SKM-1 treated with dmso at 0.1 percent for 144 hours (cell line): ENCODE results near the gene TULP3.
A peak's percentile ranks its signal among the peaks of the same experiment; 100 is the strongest.

Experiments used
- DNase-seq: peaks from one replicate; lab custom pipeline; 2025; ENCODE audit not compliant: unreplicated experiment; lab: John Stamatoyannopoulos, UW

The TULP3 gene

DNA sequence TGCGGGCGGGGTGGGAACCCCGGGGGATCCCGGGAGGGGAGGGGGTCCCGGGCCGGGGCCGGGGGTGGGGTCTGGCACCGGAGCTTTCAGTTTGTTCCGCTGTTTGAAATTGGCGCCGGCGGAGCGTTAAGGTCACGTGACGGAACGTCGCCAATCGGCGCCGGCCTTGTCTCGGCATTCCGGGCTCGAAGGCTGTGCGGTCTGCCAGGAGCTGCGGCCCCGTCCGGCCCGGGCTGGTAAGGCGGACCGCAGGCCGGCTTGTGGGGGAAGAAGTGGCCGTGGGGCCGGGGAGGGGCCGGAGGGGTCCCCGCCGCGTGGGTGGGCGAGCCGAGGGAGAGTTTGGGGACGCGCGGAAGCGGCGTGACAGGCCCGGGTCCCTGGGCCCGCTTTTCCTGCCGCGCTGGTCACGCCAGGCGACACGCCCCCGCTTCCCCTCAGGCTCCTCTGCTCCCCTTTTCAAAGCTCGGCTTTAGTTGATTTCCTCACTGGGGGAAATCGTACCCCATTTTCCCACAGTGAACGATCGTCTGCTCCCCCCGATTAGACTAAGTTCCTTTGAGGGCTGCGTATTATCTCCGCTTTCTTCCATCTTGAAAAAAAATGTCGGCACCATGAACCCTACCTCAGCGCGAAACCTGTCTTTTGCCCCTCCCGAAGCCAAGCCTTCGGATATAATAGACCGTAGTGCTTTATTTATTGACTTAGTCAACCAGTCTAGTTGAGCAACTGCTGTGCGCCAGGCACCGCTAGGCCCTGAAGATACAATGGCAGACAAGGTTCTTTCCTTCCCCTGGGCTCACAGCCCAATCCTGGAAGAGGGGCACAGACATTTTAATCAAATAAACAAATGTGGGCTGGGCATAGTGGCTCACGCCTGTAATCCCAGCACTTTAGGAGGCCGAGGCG lies 13.4 kb upstream of the TULP3 start, which contains the start of the genes FOXM1 and RHNO1:
Gene FOXM1, minus strand, starts transcription at position 128 of the 906 bp plus-strand sequence. CDS start 2,696 bp downstream, outside the sequence.
Gene RHNO1, plus strand, starts transcription at position 177 of the 906 bp plus-strand sequence. CDS start 8,144 bp downstream, outside the sequence.
- DNase-seq = peak; percentile 40

DNA sequence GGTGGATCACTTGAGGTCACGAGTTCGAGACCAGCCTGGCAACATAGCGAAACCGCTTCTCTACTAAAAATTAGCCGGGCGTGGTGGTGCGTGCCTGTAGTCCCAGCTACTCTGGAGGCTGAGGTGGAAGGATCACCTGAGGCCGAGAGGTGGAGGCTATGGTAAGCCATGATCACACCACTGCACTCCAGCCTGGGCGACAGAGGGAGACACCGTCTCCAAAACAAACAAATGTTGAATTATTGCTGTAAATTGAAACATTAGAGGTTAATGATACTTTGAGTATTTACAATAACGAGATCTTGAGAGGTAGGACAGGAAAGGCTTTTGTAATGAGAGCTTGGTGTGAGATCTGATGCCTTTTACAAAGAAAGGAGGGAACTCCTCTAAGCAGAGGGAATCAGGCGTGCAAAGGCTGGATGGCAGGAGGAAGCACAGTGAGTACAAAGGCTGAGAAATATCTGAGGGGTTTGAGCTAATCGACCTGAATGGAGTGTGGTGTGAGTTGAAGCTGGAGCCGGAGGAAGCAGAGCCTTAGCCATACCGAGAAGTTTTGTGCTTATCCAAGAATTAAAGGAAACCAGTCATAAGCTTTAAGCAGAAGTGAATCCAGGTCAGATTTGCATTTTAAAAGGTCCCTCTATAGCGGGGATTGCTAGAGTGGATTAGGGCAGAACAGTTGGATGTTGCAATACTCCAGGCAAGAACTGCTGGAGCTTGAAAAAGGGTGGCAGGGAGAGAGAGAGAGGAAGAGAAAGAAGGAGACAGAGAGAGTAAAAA lies 12.5 kb upstream of the TULP3 start:
- DNase-seq = peak; percentile 47

DNA sequence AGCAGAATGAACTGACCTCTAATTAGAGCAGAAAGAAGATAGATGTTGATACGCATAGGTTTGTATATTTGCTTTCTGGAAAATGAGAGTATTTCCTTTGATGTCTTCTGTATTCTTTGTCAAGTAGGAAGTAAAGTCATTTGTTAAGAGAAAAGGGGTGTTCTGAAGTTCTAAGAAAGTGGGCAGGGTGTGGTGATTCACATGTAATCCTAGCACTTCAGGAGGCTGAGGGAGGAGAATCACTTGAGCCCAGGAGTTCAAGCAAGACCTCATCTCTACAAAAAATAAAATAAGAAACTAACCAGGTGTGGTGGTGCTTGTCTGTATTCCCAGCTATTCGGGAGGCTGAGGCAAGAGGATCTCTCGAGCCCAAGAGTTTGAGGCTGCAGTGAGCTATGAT lies 10.8 kb upstream of the TULP3 start:
- no peak for DNase-seq

DNA sequence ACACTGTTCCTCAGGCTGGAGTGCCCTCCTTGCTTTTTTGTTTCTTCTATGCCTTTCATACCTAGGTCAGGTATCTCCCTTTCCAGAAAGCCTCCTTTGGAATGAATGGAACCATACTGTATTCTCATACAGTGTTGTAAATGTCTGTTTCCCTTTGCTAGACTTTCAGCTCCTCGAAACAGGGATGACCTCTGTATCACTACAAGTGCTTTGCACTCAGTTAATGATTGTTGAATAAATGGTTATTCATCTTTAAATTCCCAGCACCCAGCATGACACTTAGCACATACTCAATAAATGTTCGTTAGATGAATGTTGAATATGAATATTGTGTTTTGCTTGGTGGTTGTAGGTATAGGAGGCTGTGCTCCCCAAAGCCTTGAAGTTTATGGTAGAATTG lies 5.9 kb upstream of the TULP3 start:
- DNase-seq = no peak

DNA sequence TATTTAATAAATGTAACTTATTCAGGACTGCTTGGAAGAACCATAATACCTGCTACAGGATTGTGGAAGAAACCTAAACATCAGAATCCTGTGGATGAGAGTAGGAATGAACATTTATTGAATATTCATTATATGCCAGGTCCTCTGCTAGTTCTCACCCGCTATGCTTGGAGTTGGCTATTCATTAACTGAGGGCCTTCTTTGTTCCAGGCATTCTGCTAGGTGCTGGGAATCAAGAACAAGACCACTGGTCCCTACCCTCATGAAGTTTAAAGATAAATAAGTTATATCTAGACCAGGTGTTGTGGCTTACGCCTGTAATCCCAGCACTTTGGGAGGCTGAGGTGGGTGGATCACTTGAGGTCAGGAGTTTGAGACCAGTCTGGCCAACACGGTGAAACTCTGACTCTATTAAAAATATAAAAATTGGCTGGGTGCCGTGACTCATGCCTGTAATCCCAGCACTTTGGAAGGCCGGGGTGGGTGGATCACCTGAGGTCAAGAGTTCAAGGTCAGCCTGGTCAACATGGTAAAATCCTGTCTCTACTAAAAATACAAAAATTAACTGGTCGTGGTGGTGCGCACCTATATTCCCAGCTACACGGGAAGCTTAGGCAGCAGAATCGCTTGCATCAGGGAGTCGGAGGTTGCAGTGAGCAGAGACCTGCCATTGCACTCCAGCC lies 3.8 kb upstream of the TULP3 start:
- DNase-seq = no peak

DNA sequence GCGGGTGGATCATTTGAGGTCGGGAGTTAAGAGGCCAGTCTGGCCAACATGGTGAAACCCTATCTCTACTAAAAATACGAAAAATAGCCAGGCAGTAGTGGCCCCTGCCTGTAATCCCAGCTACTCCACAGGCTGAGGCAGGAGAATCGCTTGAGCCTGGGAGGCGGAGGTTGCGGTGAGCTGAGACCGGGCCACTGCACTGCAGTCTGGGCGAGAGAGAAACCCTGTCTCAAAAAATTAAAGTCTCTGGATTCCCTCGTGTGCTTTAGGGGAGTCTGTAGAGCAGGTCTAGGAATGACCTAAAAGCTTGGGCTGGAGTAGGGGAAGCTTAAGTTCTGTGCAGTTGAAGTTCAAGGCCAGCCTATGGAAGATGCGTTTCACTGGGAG lies 697 bp upstream of the TULP3 start:
- DNase-seq = no peak

DNA sequence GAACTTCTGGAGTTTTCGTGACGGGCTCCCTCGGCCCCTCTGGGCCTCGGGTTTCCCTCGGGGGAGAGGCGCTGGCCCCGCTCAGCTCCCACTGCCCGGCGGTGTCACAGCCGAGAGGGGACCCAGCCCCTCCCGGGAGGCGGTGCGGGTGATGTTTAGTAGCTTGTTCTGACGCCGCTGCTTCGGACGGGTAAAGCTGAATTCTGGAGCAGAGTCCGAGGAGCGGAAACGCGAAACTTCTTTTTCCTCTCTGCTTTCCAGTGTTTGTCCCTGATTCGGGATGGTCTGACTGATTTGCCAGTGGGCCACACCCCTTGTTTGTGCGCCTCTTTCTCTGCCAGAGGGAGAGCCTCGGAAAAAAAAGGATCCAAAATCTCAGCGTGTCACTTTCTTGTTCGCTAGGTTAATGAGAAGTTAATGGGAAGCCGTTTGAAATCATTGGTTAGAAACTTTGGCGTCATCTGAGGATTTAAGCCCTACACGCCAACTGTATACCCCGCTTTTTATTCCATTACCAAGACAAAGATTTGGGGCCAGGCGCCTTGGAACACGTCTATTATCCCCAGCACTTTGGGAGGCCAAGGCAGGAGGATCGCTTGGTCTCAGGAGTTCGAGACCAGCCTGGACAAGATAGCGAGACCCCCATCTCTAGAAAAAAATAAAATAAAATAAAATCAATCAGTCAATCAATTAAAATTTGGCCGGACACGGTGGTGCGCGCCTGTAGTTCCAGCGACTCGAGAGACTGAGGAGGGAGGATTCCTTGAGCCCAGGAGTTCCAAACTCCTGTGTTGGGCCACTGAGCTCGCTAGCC lies 756 bp downstream of the TULP3 start:
- no peak for DNase-seq

DNA sequence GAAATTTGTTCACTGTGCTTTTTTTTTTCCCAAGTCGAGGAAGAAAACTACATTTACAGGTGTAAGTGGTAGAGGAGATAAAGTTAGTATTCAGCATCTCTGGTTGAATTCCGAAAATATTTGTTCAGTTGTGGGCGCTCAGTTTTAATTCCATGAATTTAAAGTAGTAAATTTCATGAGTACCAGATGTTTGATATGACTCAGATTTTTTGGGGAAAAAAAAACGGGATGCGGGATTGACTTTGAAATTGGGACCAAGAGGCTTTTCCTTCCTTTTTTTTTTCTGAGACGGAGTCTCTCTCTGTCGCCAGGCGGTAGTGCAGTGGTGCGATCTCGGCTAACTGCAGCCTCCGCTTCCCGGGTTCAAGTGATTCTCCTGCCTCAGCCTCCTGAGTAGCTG lies 1.6 kb downstream of the TULP3 start:
- DNase-seq = no peak

DNA sequence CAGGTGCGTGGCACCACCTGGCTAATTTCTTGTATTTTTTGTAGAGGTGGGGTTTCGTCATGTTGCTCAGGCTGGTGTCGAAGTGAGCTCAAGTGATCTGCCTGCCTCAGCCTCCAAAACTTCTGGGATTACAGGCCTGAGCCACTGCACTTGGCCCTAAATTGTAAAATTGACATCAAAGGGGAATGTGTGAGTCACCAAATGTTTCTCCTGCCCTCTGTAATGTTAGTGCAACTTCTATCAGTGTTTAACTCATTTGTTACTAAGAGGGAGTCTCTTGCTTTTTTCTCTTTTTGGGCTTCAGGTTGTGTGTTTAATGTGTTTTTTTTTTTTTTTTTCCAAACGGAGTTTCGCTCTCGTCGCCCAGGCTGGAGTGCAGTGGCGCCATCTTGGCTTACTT lies 2.3 kb downstream of the TULP3 start:
- DNase-seq = no peak

DNA sequence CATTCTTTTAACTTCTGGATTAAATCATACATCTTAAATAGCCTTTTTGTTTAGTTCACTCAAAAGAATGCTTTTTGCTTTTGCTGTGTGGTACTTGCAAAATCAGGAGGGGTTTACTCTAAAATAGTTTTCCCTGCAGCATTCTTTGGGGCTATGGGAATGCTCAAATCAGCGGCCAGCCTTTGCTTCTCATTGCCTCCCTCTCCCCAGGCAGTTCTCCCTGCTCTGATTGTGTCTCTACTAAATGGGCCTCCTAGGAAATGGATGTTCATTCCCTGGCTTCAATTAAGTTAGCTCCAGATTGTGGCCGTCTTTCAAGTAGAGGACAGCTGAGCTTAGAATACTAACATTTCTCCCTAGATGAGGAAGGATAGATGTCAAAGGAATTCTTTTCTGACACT lies 4.4 kb downstream of the TULP3 start:
- DNase-seq = no peak

DNA sequence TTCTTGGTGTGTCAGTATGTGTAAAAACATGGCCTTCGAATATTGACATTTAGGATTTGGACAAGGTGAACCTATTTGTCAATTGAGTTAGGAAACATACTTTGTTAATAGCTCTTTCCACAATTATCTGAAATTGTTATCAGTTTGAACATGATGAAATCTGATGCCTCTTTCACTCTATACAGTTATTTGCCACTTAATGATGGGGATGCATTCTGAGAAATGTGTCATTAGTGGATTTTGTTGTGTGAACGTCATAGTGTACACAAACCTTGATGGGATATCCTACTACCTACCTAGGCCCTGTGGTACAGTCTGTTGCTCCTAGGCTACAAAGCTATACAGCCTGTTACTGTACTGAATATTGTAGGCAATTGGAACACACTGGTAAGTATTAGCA lies 4.8 kb downstream of the TULP3 start:
- no peak for DNase-seq

DNA sequence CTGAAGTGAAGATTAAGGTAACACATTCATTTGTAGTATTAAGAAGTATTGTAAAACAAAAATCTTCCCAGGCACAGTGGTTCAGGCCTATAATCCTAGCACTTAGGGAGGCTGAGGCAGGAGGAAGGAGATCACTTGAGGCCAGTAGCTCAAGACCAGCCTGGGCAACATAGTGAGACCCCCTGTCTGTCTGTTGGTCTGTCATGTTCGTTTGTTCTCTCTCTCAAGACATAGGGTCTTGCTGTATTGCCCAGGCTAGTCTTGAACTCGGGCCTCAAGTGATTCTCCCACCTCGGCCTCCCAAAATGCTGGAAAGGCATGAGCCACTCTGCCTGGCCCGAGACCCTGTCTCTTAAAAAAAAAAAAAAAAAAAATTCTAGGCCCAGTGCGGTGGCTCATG lies 6.7 kb downstream of the TULP3 start:
- no peak for DNase-seq

DNA sequence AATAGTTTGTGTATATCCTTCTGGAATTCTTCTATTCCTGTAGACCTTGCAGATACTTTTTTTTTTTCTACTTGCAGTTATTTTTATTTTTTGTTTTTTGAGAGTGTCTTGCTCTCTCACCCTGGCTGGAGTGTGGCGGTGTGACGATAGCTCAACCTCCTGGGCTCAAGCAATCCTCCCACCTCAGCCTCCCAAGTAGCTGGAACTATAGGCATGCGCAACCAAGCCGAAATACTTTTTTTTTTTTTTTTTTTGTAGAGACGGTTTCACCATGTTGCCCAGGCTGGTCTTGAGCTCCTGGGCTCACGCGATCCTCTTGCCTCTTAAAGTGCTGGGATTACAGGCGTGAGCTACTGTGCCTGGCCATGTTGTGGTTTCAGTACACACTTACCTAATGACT lies 10.0 kb downstream of the TULP3 start:
- DNase-seq = no peak

DNA sequence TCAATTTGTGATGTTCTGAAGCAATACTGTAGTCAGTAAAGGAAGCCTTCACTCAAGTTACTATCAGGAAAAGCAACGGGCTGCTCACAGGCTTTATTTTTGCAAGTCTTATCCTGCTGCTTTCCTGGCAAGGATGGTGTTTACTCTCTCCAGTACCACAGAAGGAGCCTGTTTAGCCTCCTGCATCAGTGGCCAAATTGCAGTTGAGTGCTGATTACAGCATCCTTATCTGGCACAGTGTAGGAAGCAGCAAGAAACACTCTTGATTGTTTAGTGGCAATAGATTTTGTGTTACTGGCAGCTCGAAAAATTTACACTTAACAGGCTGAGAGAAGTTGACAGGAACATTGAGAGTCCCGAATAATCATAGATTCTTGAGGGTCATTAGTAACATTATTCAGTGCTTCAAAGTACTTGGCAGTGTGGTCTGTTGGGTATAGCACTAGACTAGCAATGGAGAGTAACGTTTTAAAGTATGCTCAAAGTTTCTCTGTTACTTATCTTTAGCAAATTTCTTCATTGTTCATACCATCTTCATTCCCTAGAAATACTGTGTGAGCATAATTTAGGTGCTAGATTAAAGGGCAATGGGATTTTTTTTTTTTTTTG lies 11.7 kb downstream of the TULP3 start:
- DNase-seq = no peak

DNA sequence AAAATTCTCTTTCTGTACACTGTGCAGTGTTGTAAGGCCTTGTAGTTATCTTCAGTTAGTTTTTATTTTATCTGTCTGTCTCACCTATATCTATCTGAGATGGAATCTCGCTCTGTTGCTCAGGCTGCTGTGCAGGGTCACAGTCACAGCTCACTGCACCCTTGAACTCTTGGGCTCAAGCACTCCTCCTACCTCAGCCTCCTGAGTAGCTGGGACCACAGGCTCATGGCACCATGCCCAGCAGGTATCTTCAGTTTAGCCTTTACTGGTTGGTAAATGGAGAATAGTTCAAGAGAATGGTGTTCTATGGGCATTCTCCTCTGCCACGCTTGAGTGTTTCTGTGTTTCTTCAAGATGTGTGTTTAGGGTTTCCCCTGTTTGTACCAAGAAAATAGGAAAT lies 13.6 kb downstream of the TULP3 start:
- no peak for DNase-seq

DNA sequence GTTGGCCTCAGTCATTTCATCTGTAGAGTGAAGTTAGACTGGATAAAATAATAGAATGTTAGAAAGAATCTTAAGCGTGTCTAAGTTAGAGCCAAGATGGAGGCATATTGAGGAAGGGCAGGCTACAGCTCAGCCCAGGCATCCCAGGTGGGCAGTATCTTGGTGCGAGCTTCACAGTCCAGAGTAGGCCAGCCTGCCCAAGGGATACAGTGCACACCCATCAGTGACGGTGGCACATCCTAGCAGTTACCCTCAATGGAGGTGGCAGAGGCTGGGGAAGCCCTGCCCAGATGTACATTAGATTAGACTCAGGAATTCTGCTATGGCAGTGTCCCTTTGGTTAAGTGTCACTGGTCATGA lies 21.5 kb downstream of the TULP3 start:
- DNase-seq = no peak

DNA sequence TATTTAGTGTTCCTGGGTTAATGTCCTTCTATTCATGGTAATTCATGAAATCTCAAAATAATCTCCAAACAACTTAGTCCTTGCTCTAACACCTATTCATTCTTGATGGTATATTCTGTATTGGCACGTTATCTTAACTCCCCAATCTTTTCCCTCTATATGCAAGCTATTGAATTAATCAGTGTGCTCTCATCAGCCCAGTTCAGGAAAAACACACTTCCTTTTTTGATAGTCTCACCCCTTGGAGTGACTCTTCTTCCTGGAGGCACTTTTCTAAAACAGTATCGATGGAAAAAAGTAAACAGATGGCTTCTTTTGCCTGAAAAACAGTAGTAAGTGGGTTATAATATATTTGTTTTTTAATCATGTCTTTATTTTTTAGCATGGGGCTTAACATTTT lies 28.6 kb downstream of the TULP3 start:
- no peak for DNase-seq

DNA sequence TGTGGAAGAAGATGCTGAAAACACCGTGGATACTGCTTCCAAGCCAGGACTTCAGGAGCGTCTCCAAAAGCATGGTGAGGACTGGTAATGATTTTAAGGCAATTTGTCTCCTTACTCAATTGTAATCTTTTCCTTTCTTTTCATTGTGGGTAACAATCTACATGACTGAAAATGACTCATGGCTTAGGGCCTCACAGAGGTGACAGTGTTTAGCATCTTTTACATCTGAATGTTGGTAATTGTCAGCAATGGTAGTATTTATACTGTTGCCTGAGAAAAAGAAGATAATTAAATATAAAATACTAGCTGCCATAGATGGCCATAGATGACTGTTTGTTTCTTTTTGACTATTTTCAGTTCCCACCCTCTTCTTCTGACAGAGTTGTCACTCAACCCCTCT lies 31.6 kb downstream of the TULP3 start:
- no peak for DNase-seq

DNA sequence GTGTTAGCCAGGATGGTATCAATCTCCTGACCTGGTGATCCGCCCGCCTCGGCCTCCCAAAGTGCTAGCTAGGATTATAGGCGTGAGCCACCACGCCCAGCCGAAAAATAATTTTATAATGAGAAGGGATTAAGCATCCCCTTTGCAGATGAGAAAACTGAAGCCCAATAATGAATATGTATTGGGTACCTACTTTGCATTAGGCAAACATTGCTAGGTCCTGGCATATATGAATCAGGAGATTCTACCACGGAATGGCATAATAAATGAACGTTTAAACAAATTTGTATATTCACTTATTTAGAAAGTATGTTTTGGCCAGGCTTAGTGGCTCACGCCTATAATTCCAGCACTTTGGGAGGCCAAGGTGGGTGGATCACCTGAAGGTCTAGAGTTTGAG lies 32.4 kb downstream of the TULP3 start:
- no peak for DNase-seq

DNA sequence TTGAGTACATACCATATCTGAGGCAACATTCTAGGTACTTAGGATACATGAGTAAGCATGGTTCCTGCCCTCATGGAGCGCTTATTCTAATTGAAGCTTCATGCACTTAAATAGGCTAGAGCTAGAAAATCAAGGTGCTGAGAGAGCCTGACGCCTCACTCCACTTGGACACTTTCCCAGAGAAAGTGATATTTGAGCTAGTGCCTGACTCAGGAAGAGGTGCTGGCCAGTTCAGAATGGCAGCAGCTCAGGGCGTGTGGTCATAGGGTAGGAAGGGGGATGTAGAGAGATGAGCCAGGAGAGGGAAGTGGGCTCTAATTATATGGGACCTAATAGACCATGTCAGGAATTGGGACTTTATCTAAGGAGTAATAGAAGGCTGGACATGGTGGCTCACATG lies 33.3 kb downstream of the TULP3 start:
- no peak for DNase-seq
